ENCODE data around the gene GRM5.
"Not testable (repeated sequence)": the region's sequence is repeated elsewhere in the genome, so short reads cannot be mapped to it uniquely, and the experiment has no call there.

GRM5 gene

GRCh38 chr11:88535916-88536547 is 529.8 kb downstream of the GRM5 start:
- DNase-seq: no peak

- DNase-seq: no peak
Observed at GRCh38 chr11:88535266-88535665, 530.5 kb downstream of the GRM5 start.

GRCh38 chr11:88534706-88535105 is 531.1 kb downstream of the GRM5 start:
- DNase-seq: not testable (repeated sequence)

- DNase-seq: no peak
Observed at GRCh38 chr11:88534185-88534584, 531.6 kb downstream of the GRM5 start.

GRCh38 chr11:88533001-88533400 is 532.8 kb downstream of the GRM5 start:
- DNase-seq: no peak

- no peak for DNase-seq
Observed at GRCh38 chr11:88531831-88532230, 534.0 kb downstream of the GRM5 start.

GRCh38 chr11:88529426-88529825 is 536.4 kb downstream of the GRM5 start:
- no peak for DNase-seq

- DNase-seq: no peak
Observed at GRCh38 chr11:88523386-88524071, 542.3 kb downstream of the GRM5 start.

- DNase-seq: no peak
Observed at GRCh38 chr11:88522624-88523385, 543.0 kb downstream of the GRM5 start.

- no peak for DNase-seq
Observed at GRCh38 chr11:88521799-88522201, 544.0 kb downstream of the GRM5 start.

- no peak for DNase-seq
Observed at GRCh38 chr11:88521399-88521798, 544.4 kb downstream of the GRM5 start.

- no peak for DNase-seq
Observed at GRCh38 chr11:88520391-88520790, 545.4 kb downstream of the GRM5 start.

- DNase-seq: no peak
Observed at GRCh38 chr11:88515002-88515401, 550.8 kb downstream of the GRM5 start.

- DNase-seq: no peak
Observed at GRCh38 chr11:88511006-88511405, 554.8 kb downstream of the GRM5 start.

GRCh38 chr11:88508759-88509581 is 556.8 kb downstream of the GRM5 start:
- DNase-seq: no peak

- no peak for DNase-seq
Observed at GRCh38 chr11:88508418-88508758, 557.4 kb downstream of the GRM5 start.

- DNase-seq: no peak
Observed at GRCh38 chr11:88507771-88508417, 557.9 kb downstream of the GRM5 start.

- no peak for DNase-seq
Observed at GRCh38 chr11:88501541-88501940, 564.2 kb downstream of the GRM5 start.

- no peak for DNase-seq
Observed at GRCh38 chr11:88495836-88496235, 569.9 kb downstream of the GRM5 start.

- no peak for DNase-seq
Observed at GRCh38 chr11:88494848-88495247, 570.9 kb downstream of the GRM5 start.

- no peak for DNase-seq
Observed at GRCh38 chr11:88491674-88492073, 574.1 kb downstream of the GRM5 start.

- no peak for DNase-seq
Observed at GRCh38 chr11:88489030-88489429, 576.8 kb downstream of the GRM5 start.

- no peak for DNase-seq
Observed at GRCh38 chr11:88487646-88488045, 578.1 kb downstream of the GRM5 start.

Data from activated naive CD4-positive, alpha-beta T cell treated with anti-CD3 and anti-CD28 coated beads, Interleukin-2, amount 50 U/mL, for 16 hours (primary cell).